ENCODE results near the gene IGF2BP2.

IGF2BP2 gene

DNA sequence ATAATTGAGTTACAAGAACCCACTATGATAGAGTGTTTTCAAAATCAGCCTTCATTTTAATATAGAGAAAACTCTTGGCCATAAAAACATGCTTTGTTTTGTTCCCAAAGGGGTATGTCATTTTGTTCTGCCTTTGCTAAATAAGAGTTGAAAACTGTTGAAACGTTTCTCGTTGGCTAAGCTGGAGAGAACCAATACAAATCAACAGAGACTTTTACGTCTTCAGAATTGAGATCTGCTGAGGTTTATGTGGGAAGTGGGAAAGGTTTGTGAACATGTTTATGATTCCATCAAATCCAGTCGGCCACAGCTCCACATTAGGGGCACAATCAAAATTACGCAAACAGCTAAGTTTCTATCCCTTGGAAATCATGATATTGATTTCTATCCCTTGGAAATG, 102.0 kb downstream of the IGF2BP2 start:
- H2AFZ ChIP-seq (ENCODE audit: low read depth, low read length), result no peak overlapping the region
- no peak overlapping the region for H3K4me3 ChIP-seq (ENCODE audit: low read length)
- peaks cover 7% of the 10 kb centered on the region; the same call in 1 of the 2 replicates for H3K27me3 ChIP-seq (ENCODE audit: low read depth, low read length)
- no peaks in the 10 kb centered on the region for H3K4me1 ChIP-seq (ENCODE audit: low read length)
- TF ChIP-seq CTCF (IDR thresholded peaks at IDR 0.05; ENCODE audit: low read depth, low read length), result no peak
- no peaks in the 10 kb centered on the region for H3K9me3 ChIP-seq (ENCODE audit: insufficient read depth, low read length)
- no peak overlapping the region for H3K4me2 ChIP-seq (ENCODE audit: low read length)
- H3K79me2 ChIP-seq (ENCODE audit: low read length), result no peaks in the 10 kb centered on the region
- H3K27ac ChIP-seq (ENCODE audit: low read length), result no peak overlapping the region
- H3K36me3 ChIP-seq (replicated peaks; ENCODE audit: low read depth, low read length), result no peaks in the 10 kb centered on the region
- no peaks in the 10 kb centered on the region for H4K20me1 ChIP-seq (ENCODE audit: insufficient read depth, low read length)
- no peak overlapping the region for H3K9ac ChIP-seq (ENCODE audit: low read length)

- Histone ChIP-seq H3K27ac (ENCODE audit: low read length) (no peak overlapping the region), H3K9ac (ENCODE audit: low read length) (no peak overlapping the region), H3K27me3 (ENCODE audit: low read depth, low read length) (peaks cover 7% of the 10 kb centered on the region; the same call in 1 of the 2 replicates), H3K4me2 (ENCODE audit: low read length) (no peak overlapping the region), H3K36me3 (replicated peaks; ENCODE audit: low read depth, low read length) (no peaks in the 10 kb centered on the region), H2AFZ (ENCODE audit: low read depth, low read length) (no peak overlapping the region), H3K4me1 (ENCODE audit: low read length) (no peaks in the 10 kb centered on the region), H4K20me1 (ENCODE audit: insufficient read depth, low read length) (no peaks in the 10 kb centered on the region), H3K9me3 (ENCODE audit: insufficient read depth, low read length) (no peaks in the 10 kb centered on the region), H3K79me2 (ENCODE audit: low read length) (no peaks in the 10 kb centered on the region), H3K4me3 (ENCODE audit: low read length) (no peak overlapping the region)
- TF ChIP-seq CTCF (IDR thresholded peaks at IDR 0.05; ENCODE audit: low read depth, low read length), result no peak
- no peak for TF ChIP-seq EZH2phosphoT487 (IDR thresholded peaks at IDR 0.05; ENCODE audit: low read depth)
These were observed 102.9 kb downstream of the IGF2BP2 start for GRCh38 chr3:185721970-185722369.

DNA sequence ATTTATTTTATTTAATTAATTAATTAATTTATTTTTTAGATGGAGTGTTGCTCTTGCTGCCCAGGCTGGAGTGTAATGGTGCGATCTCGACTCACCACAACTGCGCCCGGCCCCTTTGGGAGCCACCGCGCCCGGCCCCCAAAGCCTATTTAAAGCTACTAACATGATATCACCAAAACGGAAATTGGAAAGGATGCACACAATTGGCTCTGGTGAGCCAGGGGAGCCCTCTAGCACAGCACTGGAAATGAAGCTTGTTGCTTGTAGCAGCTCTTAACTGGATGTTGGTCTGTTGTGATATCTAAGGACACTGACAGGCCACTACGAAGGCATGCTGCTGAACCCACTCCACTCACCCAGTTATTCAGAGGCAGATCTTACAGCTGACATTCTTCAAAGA, 104.5 kb downstream of the IGF2BP2 start:
- no peaks in the 10 kb centered on the region for H4K20me1 ChIP-seq (ENCODE audit: insufficient read depth, low read length)
- no peaks in the 10 kb centered on the region for H3K79me2 ChIP-seq (ENCODE audit: low read length)

More for the DNA sequence above, 104.5 kb downstream of the IGF2BP2 start:
- Histone ChIP-seq H3K4me1 (ENCODE audit: low read length) (no peaks in the 10 kb centered on the region), H3K4me3 (ENCODE audit: low read length) (no peak overlapping the region), H3K27me3 (ENCODE audit: low read depth, low read length) (peaks cover 5% of the 10 kb centered on the region; the same call in 1 of the 2 replicates), H3K4me2 (ENCODE audit: low read length) (no peak overlapping the region), H3K36me3 (replicated peaks; ENCODE audit: low read depth, low read length) (no peaks in the 10 kb centered on the region), H3K9me3 (ENCODE audit: insufficient read depth, low read length) (no peaks in the 10 kb centered on the region), H3K27ac (ENCODE audit: low read length) (no peak overlapping the region), H3K9ac (ENCODE audit: low read length) (no peak overlapping the region), H2AFZ (ENCODE audit: low read depth, low read length) (no peak overlapping the region)
- TF ChIP-seq CTCF (IDR thresholded peaks at IDR 0.05; ENCODE audit: low read depth, low read length) (no peak), EZH2phosphoT487 (IDR thresholded peaks at IDR 0.05; ENCODE audit: low read depth) (no peak)

Data from OCI-LY3 (cell line).